ENCODE measurements around the gene SOHLH2.

SOHLH2 gene

DNA sequence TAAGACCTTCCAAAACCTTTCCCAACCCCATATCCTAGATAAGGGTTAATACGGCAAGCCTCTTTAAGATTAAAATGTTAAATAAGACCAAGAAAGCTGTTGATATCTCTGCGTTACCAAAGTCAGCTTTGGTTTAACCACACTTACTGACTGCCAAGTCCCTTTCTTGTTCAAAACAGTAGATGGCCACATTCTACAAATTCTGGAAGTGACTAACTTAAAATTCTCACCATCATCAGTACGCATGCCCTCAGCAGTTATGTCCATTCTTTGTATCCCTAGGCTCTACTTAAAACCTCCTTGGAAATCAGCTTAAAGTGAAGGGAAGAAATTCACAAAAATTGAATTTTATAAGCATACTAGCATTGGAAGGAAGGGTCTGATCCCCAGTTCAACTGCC is 23.6 kb downstream of the SOHLH2 start:
- Histone ChIP-seq H3K4me1 (ENCODE audit: control insufficient read depth, insufficient read depth, low read length, unreplicated experiment) (peaks cover 14% of the 10 kb centered on the region), H3K36me3 (ENCODE audit: insufficient read depth, low read length) (no peaks in the 10 kb centered on the region), H2AFZ (ENCODE audit: low read length, unreplicated experiment) (no peak overlapping the region), H3K79me2 (ENCODE audit: control insufficient read depth, insufficient read depth, low read length, unreplicated experiment) (no peaks in the 10 kb centered on the region), H3K27me3 (ENCODE audit: insufficient read depth, low read length) (no peaks in the 10 kb centered on the region), H3K27ac (ENCODE audit: low read depth, low read length) (no peak overlapping the region), H3K4me3 (ENCODE audit: low read depth, low read length) (no peak overlapping the region)

GRCh38 chr13:36188441-36188840 is 25.9 kb downstream of the SOHLH2 start:
- no peak overlapping the region for H2AFZ ChIP-seq (ENCODE audit: low read length, unreplicated experiment)
- no peaks in the 10 kb centered on the region for H3K36me3 ChIP-seq (ENCODE audit: insufficient read depth, low read length)
- no peak overlapping the region for H3K27ac ChIP-seq (ENCODE audit: low read depth, low read length)
- peaks cover 12% of the 10 kb centered on the region for H3K4me1 ChIP-seq (ENCODE audit: control insufficient read depth, insufficient read depth, low read length, unreplicated experiment)
- no peaks in the 10 kb centered on the region for H3K79me2 ChIP-seq (ENCODE audit: control insufficient read depth, insufficient read depth, low read length, unreplicated experiment)
- no peak overlapping the region for H3K4me3 ChIP-seq (ENCODE audit: low read depth, low read length)
- no peaks in the 10 kb centered on the region for H3K27me3 ChIP-seq (ENCODE audit: insufficient read depth, low read length)

DNA sequence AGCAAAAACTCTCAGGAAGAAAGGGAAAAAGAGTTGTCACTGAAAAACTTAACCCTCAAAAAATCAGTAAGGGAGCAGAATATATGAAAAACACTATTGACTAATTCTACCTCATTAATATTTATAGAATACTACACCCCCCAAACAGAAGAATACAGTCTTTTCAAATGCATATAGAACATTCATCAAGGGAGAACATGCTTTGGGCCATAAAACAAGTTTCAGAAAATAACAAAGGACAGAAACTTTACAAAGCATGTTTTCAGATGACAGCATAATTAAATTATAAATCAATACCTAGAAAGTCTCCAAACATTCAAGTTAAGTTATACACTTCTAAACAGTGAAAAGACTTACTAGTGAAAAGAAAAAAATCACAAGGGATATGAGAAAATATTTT is 30.5 kb downstream of the SOHLH2 start:
- H2AFZ ChIP-seq (ENCODE audit: low read length, unreplicated experiment): no peak overlapping the region
- no peak overlapping the region for H3K4me3 ChIP-seq (ENCODE audit: low read depth, low read length)
- H3K27ac ChIP-seq (ENCODE audit: low read depth, low read length): no peak overlapping the region
- H3K36me3 ChIP-seq (ENCODE audit: insufficient read depth, low read length): no peaks in the 10 kb centered on the region
- H3K79me2 ChIP-seq (ENCODE audit: control insufficient read depth, insufficient read depth, low read length, unreplicated experiment): no peaks in the 10 kb centered on the region
- no peaks in the 10 kb centered on the region for H3K27me3 ChIP-seq (ENCODE audit: insufficient read depth, low read length)
- no peaks in the 10 kb centered on the region for H3K4me1 ChIP-seq (ENCODE audit: control insufficient read depth, insufficient read depth, low read length, unreplicated experiment)

- Histone ChIP-seq H3K4me1 (ENCODE audit: control insufficient read depth, insufficient read depth, low read length, unreplicated experiment) (peaks cover 3% of the 10 kb centered on the region), H3K4me3 (ENCODE audit: low read depth, low read length) (no peak overlapping the region), H3K36me3 (ENCODE audit: insufficient read depth, low read length) (no peaks in the 10 kb centered on the region), H3K27ac (ENCODE audit: low read depth, low read length) (no peak overlapping the region), H2AFZ (ENCODE audit: low read length, unreplicated experiment) (no peak overlapping the region), H3K79me2 (ENCODE audit: control insufficient read depth, insufficient read depth, low read length, unreplicated experiment) (no peaks in the 10 kb centered on the region), H3K27me3 (ENCODE audit: insufficient read depth, low read length) (no peaks in the 10 kb centered on the region)
These were observed 38.7 kb downstream of the SOHLH2 start for GRCh38 chr13:36175621-36176020.

DNA sequence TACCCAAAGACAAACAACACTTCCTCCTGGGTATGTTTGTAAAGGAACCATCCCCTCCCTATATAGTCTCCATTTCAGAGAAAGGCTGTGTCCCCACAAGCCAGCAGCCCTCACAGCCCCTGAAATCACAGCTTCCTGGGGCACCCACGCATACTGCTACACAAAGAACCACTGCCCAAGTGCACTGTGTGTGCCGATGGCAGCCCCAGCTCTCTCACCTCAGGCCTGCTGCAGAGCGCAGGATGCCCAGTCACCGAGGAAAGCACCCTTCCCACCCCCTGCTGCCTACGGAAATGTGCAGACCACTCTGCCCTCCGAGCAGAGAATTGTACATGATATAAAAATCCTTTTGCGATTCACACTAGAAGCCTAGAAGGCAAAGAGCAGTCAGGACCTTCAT is 39.4 kb downstream of the SOHLH2 start:
- Histone ChIP-seq H3K4me3 (ENCODE audit: low read depth, low read length) (no peak overlapping the region), H3K27me3 (ENCODE audit: insufficient read depth, low read length) (no peaks in the 10 kb centered on the region), H3K36me3 (ENCODE audit: insufficient read depth, low read length) (no peaks in the 10 kb centered on the region), H3K27ac (ENCODE audit: low read depth, low read length) (no peak overlapping the region), H3K4me1 (ENCODE audit: control insufficient read depth, insufficient read depth, low read length, unreplicated experiment) (peaks cover 3% of the 10 kb centered on the region), H3K79me2 (ENCODE audit: control insufficient read depth, insufficient read depth, low read length, unreplicated experiment) (no peaks in the 10 kb centered on the region), H2AFZ (ENCODE audit: low read length, unreplicated experiment) (no peak overlapping the region)

DNA sequence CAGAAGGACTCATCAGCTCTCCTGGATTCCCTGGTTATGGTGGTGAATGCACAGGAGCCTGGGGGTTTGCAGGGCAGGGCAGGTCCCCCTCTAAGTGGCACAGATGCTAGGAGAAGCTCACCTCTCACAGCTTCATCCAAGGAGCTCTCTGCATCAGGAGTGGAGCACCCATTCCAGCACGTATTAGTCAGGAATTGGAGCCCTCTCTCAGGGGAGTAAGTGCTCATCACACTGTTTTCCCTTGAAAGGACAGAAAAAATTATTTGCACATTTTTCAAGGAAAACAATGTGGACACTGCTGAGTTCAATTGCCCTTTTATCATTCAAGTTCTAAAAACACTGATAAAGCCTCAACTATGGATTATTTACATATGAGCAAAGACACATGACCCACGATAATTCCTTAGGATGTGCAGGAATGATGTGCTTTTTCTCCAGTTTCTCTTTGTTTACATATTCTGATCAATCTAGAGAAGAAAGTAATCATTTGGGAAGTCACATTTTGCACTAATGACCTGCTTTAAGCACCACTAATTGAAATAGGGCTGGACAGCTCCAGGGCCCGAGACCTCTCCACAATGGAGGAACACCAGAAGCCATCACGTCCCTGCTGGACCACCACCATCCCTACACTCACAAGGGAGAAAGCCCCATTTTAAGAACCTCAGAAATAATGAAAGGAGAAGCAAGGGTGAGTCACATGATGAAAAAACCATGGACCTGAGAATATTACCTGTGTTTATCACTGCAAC is 40.6 kb downstream of the SOHLH2 start:
- Histone ChIP-seq H3K4me3 (ENCODE audit: low read depth, low read length) (no peak overlapping the region), H3K79me2 (ENCODE audit: control insufficient read depth, insufficient read depth, low read length, unreplicated experiment) (no peaks in the 10 kb centered on the region), H3K27ac (ENCODE audit: low read depth, low read length) (no peak overlapping the region), H3K4me1 (ENCODE audit: control insufficient read depth, insufficient read depth, low read length, unreplicated experiment) (peaks cover 3% of the 10 kb centered on the region), H3K27me3 (ENCODE audit: insufficient read depth, low read length) (no peaks in the 10 kb centered on the region), H2AFZ (ENCODE audit: low read length, unreplicated experiment) (no peak overlapping the region), H3K36me3 (ENCODE audit: insufficient read depth, low read length) (no peaks in the 10 kb centered on the region)

- H3K27ac ChIP-seq (ENCODE audit: low read depth, low read length): no peak overlapping the region
- no peaks in the 10 kb centered on the region for H3K79me2 ChIP-seq (ENCODE audit: control insufficient read depth, insufficient read depth, low read length, unreplicated experiment)
- H3K27me3 ChIP-seq (ENCODE audit: insufficient read depth, low read length): no peaks in the 10 kb centered on the region
- H2AFZ ChIP-seq (ENCODE audit: low read length, unreplicated experiment): no peak overlapping the region
- H3K4me1 ChIP-seq (ENCODE audit: control insufficient read depth, insufficient read depth, low read length, unreplicated experiment): peaks cover 20% of the 10 kb centered on the region
- H3K4me3 ChIP-seq (ENCODE audit: low read depth, low read length): no peak overlapping the region
- no peaks in the 10 kb centered on the region for H3K36me3 ChIP-seq (ENCODE audit: insufficient read depth, low read length)
These were observed 48.3 kb downstream of the SOHLH2 start for GRCh38 chr13:36166046-36166445.

- Histone ChIP-seq H3K27ac (ENCODE audit: low read depth, low read length) (peak overlapping the region; percentile 94), H3K4me1 (ENCODE audit: control insufficient read depth, insufficient read depth, low read length, unreplicated experiment) (peaks cover 20% of the 10 kb centered on the region), H3K27me3 (ENCODE audit: insufficient read depth, low read length) (no peaks in the 10 kb centered on the region), H3K79me2 (ENCODE audit: control insufficient read depth, insufficient read depth, low read length, unreplicated experiment) (no peaks in the 10 kb centered on the region), H2AFZ (ENCODE audit: low read length, unreplicated experiment) (no peak overlapping the region), H3K4me3 (ENCODE audit: low read depth, low read length) (0 out of 2 replicates have a peak overlapping the region, but pooled peaks have one; percentile 8), H3K36me3 (ENCODE audit: insufficient read depth, low read length) (no peaks in the 10 kb centered on the region)
These were observed 50.5 kb downstream of the SOHLH2 start for GRCh38 chr13:36163809-36164308.

GRCh38 chr13:36163286-36163685 is 51.1 kb downstream of the SOHLH2 start:
- H3K27me3 ChIP-seq (ENCODE audit: insufficient read depth, low read length): no peaks in the 10 kb centered on the region
- H2AFZ ChIP-seq (ENCODE audit: low read length, unreplicated experiment): no peak overlapping the region
- H3K4me3 ChIP-seq (ENCODE audit: low read depth, low read length): no peak overlapping the region
- no peaks in the 10 kb centered on the region for H3K36me3 ChIP-seq (ENCODE audit: insufficient read depth, low read length)
- peaks cover 20% of the 10 kb centered on the region for H3K4me1 ChIP-seq (ENCODE audit: control insufficient read depth, insufficient read depth, low read length, unreplicated experiment)
- no peaks in the 10 kb centered on the region for H3K79me2 ChIP-seq (ENCODE audit: control insufficient read depth, insufficient read depth, low read length, unreplicated experiment)
- peak overlapping the region; percentile 94 for H3K27ac ChIP-seq (ENCODE audit: low read depth, low read length)

DNA sequence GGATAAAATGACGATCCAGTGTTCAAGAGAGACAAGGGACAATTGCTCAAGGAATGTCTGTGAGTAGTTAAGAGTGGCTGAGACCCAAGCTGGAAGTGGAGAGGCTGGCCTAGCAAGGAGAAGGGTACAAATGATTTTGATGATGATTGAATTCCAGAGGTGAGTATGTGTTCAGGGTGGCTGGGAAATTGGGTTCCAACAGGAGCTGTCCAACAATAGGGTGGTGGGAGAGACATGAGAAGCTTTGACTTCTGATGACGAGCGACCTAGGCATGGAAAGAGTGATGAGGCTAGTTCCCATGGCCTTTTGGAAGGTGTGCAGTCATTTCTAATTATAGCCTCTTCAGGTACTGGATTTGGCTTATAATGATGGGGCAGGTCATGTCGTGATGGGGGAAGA is 54.1 kb downstream of the SOHLH2 start:
- Histone ChIP-seq H3K36me3 (ENCODE audit: insufficient read depth, low read length) (no peaks in the 10 kb centered on the region), H3K79me2 (ENCODE audit: control insufficient read depth, insufficient read depth, low read length, unreplicated experiment) (no peaks in the 10 kb centered on the region), H3K4me3 (ENCODE audit: low read depth, low read length) (no peak overlapping the region), H3K4me1 (ENCODE audit: control insufficient read depth, insufficient read depth, low read length, unreplicated experiment) (peaks cover 22% of the 10 kb centered on the region), H3K27me3 (ENCODE audit: insufficient read depth, low read length) (no peaks in the 10 kb centered on the region), H2AFZ (ENCODE audit: low read length, unreplicated experiment) (no peak overlapping the region), H3K27ac (ENCODE audit: low read depth, low read length) (no peak overlapping the region)

- Histone ChIP-seq H3K27me3 (ENCODE audit: insufficient read depth, low read length) (no peaks in the 10 kb centered on the region), H3K79me2 (ENCODE audit: control insufficient read depth, insufficient read depth, low read length, unreplicated experiment) (no peaks in the 10 kb centered on the region), H3K4me1 (ENCODE audit: control insufficient read depth, insufficient read depth, low read length, unreplicated experiment) (peaks cover 10% of the 10 kb centered on the region), H2AFZ (ENCODE audit: low read length, unreplicated experiment) (no peak overlapping the region), H3K27ac (ENCODE audit: low read depth, low read length) (no peak overlapping the region), H3K36me3 (ENCODE audit: insufficient read depth, low read length) (no peaks in the 10 kb centered on the region), H3K4me3 (ENCODE audit: low read depth, low read length) (no peak overlapping the region)
These were observed 55.7 kb downstream of the SOHLH2 start for GRCh38 chr13:36158611-36159010.

All from ACC112 (cell line).